GM15510 (cell line): ENCODE results near the gene GHRHR.

Experiments
- POLR2A ChIP-seq: IDR thresholded peaks from 3 replicates; pipeline ENCODE4 v1.6.1; 2011; ENCODE audit warnings: borderline replicate concordance; ENCODE audit not compliant: insufficient read length; ENCODE audit errors: extremely low read depth

GHRHR gene

GRCh38 chr7:30994206-30995100, 30.7 kb downstream of the GHRHR start:
- no peak for TF ChIP-seq POLR2A

GRCh38 chr7:30995536-30995935, 31.8 kb downstream of the GHRHR start:
- no peak for TF ChIP-seq POLR2A

GRCh38 chr7:30996256-30996655, 32.5 kb downstream of the GHRHR start:
- TF ChIP-seq POLR2A = no peak

- TF ChIP-seq POLR2A = no peak
These were observed 33.1 kb downstream of the GHRHR start for GRCh38 chr7:30996883-30997282.

GRCh38 chr7:30997316-30997715, 33.6 kb downstream of the GHRHR start:
- no peak for TF ChIP-seq POLR2A

- no peak for TF ChIP-seq POLR2A
These were observed 34.4 kb downstream of the GHRHR start for GRCh38 chr7:30998180-30998579.

- no peak for TF ChIP-seq POLR2A
These were observed 36.5 kb downstream of the GHRHR start for GRCh38 chr7:31000161-31000693.

- no peak for TF ChIP-seq POLR2A
These were observed 37.0 kb downstream of the GHRHR start for GRCh38 chr7:31000779-31001178.

- no peak for TF ChIP-seq POLR2A
These were observed 38.5 kb downstream of the GHRHR start for GRCh38 chr7:31002256-31002655.

- TF ChIP-seq POLR2A = no peak
These were observed 39.3 kb downstream of the GHRHR start for GRCh38 chr7:31003097-31003496.

GRCh38 chr7:31003721-31004120, 40.0 kb downstream of the GHRHR start:
- no peak for TF ChIP-seq POLR2A

- TF ChIP-seq POLR2A = no peak
These were observed 40.6 kb downstream of the GHRHR start for GRCh38 chr7:31004393-31004792.

GRCh38 chr7:31006857-31007256, 43.1 kb downstream of the GHRHR start:
- TF ChIP-seq POLR2A = no peak

GRCh38 chr7:31007634-31008033, 43.9 kb downstream of the GHRHR start:
- no peak for TF ChIP-seq POLR2A

- TF ChIP-seq POLR2A = no peak
These were observed 51.1 kb downstream of the GHRHR start for GRCh38 chr7:31014826-31015225.
